NCI-H2081 treated with DMSO at 0.1 percent for 48 hours (cell line): ENCODE measurements around the gene SHISAL1.
"Not testable (repeated sequence)": the region's sequence is repeated elsewhere in the genome, so short reads cannot be mapped to it uniquely, and the experiment has no call there.

ENCODE experiments used
- DNase-seq: peaks from one replicate; lab custom pipeline; 2025; lab: John Stamatoyannopoulos, UW

The SHISAL1 gene

DNA sequence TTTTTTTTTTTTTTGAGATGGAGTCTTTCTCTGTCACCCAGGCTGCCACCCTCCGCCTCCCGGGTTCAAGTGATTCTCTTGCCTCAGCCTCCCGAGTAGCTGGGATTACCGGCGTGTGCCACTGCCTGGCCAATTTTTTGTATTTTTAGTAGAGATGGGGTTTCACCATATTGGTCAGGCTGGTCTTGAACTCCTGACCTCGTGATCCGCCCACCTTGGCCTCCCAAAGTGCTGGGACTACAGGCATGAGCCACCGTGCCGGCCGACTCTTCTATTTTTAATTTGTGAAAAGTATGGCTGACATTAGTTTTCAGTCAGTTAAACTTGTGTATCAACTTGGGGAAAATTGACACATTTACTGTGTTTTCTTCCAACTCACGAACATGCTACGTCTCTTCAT, 78.4 kb downstream of the SHISAL1 start:
- DNase-seq: not testable (repeated sequence)

DNA sequence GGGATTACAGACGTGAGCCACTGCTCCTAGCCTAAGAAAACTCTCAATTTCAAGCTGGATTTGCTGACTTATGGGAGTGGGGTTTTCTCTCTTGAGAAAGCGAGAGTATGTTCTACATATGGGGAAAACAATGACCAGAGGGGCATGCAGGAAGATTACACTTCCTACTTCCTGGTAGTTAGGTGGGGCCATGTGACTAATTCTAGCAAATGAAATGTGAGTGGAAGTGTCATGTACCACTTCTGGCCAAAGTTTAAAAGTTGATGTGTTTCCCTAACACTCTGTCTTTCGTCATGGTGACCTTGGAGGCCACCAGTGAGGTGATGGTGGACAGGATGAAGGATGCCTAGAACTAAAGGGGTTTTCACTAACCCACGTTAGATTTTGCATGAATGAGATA, 81.5 kb downstream of the SHISAL1 start:
- no peak for DNase-seq

- no peak for DNase-seq
These were observed 82.9 kb downstream of the SHISAL1 start for GRCh38 chr22:44229809-44230208.

DNA sequence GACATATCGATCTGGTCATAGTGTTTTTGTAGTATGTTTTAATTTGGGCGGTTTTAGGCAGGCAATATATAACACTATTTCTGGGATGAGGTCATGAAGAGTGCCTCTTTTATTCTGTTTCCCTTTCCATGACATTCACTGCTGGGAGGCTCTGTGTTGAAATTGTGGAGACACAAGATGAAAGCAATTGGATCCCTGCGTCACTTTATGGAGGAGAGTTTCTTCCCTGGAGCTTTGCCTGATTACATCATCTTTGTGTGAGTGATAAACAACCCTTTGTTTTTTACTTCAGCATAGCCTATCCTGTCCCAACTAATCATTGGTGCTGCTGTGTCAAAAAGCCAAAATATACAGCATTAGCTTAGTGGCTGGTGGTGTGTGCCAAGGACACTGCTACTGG, 83.4 kb downstream of the SHISAL1 start:
- no peak for DNase-seq

- DNase-seq: no peak
These were observed 86.9 kb downstream of the SHISAL1 start for GRCh38 chr22:44225812-44226211.

GRCh38 chr22:44225091-44225689, 87.6 kb downstream of the SHISAL1 start:
- DNase-seq: no peak

DNA sequence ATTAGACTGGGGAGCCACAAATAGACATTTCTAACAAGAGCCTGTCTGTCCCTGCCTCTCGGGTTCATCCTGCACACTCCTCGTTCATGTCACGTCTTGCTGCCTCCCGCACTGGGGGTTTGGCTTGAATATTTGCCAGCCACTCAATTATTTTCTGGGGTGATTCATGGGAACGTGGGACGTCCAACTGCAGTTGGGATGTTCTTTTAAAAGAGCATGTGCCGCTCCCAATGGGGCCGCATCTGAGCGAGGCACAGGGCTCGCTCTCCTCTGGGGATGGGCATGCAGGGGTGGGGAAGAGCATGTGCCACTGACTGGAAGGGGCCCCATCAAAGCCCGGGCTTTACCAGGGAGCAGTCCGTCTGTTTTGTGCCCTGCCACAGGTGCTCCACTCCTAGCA, 88.6 kb downstream of the SHISAL1 start:
- DNase-seq: no peak

- no peak for DNase-seq
These were observed 90.9 kb downstream of the SHISAL1 start for GRCh38 chr22:44221710-44222475.

DNA sequence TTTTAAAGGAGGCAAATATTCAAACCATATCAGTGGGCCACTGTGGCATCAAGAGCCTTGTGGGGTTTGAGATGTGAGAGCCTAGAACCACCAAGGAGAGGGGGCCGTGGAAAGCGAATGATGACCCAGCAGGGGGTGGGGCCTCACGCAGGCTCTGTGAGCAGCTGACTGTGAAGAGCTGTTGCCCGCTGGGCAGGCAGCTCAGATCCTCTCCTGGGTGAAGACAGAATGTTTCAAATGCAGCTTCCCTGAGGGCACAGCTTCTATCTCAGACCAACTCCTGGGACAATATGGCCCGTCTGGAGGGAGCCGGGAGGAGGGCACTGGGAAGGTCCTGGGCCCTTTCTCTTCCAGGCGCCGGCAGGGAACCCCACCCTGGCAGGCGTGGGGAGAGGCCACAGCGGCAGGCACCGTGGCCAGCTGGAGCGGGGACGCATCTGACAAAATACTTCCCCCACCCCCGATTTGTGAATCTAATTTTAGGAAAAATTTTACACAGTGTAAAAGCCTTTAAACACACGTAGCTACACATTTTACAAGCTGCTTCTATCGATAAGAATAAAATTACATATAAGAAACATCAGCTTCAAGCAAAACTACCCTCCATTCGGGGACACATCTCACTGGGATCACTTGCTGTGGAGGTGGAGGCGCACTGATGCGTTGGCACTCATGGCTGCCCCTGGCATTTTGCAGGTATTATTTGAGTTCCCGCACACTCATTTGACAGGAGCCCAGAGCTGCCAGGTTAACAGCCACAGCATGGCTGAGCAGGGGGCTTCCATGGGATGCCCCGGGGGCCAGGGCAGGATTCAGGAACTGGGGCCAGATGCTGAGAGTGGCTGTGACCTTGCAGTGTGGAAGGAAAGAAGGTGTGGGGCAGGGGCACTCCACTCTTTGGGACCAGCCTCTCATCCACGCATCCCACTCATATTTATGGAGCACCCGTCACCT, 91.7 kb downstream of the SHISAL1 start:
- no peak for DNase-seq

DNA sequence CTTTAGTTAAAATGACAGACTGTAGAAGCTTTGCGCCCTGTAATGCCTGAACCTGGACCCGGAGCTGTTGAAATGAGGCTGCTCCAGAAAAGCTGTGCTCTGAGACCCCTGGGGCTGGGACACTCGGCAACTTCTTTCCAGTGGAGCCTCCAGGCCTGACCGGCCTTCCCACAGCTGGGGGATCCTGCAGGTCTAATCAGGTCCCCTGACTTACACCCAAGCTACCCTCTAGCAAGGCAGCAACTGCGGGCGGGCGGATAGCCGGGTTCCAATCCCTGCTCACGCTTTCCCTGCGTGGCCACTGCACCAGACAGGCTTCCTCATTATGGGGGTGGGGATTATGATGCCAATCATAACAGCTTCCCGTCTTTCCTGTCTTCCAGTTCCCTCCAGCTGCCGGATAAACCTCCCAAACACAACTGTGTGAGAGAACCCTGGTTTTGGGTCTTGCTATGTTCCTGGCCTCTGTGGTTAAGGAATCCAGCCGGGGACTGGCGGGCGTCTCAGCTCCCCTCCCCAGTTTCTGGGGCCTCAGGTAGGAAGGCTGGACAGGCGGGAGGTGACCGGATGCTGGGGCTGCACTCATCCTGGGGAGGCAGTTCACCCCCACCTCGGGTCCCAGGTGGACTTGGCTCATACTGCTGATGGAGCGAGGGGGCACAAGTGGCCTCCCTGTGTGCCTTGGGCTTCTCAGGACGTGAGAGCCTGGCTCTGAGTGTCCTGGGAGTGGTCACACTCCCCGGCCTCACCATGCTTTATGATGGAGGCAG, 93.5 kb downstream of the SHISAL1 start:
- no peak for DNase-seq

- DNase-seq: no peak
These were observed 94.7 kb downstream of the SHISAL1 start for GRCh38 chr22:44218071-44218470.

DNA sequence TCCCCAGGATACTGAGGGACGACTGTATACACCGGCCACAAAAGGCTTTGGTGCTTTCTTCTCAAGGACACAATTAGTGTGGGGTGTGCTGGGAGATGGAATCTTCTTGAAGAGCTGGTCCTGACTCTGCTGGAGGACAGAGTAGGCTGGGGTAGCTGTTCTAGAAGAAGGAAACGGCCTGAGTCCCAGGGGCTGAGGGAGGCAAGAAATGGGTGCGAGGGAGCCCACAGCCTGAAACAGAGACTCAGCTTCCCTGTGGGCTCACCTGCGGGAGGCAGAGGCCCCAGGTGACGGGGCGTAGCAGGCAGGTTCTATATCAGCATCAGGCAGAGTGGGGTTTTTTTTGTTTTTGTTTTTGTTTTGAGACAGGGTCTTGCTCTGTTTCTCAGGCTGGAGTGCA, 95.4 kb downstream of the SHISAL1 start:
- DNase-seq: no peak

GRCh38 chr22:44215287-44215686, 97.5 kb downstream of the SHISAL1 start:
- DNase-seq: no peak

DNA sequence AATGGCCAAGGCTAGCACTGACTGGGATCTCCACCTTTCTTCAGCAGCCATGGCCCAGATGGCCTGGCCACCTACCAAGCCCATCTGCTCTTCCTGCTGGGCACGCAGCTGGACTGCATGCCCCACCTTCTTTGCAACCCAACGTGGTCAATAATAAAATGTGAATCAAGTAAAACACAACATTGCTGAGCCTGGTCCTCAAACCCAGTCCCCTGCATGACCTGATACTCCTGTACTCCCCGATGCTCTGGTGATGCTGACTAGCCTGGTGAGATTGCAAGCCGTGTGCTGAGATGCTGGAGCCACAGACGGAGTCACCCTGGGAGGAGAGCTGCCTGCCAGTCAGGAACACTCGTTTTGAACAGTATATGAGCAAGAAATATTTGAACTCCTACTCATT, 98.0 kb downstream of the SHISAL1 start:
- DNase-seq: no peak

GRCh38 chr22:44214187-44214586, 98.6 kb downstream of the SHISAL1 start:
- no peak for DNase-seq

DNA sequence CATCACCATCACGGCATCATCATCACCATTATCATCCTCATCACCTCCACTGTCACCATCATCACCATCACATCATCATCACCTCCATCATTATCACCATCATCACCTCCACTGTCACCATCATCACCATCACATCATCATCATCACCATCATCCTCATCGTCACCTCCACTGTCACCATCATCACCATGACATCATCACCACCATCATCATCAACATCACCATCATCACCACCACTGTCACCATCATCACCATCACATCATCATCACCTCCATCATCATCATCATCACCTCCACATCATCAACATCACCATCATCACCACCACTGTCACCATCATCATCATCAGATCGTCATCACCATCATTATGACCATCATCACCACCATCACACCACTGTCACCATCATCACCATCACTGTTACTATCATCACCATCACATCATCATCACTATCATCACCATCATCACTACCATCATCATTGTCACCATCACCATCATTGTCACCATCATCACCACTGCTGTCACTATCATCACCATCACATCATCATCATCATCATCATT, 99.2 kb downstream of the SHISAL1 start:
- no peak for DNase-seq

DNA sequence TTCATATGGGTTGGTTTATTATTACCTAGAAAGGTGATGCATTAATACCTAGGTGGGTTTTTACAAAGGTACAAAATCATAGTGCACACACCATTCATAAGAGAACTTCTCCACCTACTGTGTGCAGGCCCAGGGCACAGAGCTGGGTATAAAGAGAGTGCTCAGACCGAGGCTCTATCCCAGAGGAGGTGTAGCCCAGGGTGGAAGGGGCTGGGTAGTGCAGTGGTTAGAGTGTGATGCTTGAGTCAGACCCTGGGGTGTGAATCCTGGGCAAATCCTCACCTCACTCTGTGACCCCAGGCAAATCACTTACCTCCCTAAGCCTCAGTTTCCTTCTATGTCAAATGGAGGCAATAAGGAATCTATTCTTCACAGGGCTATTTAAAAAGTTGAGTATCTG, 99.8 kb downstream of the SHISAL1 start:
- DNase-seq: no peak

GRCh38 chr22:44211946-44212930, 100.5 kb downstream of the SHISAL1 start:
- DNase-seq: no peak

GRCh38 chr22:44211256-44211945, 101.3 kb downstream of the SHISAL1 start:
- DNase-seq: no peak

DNA sequence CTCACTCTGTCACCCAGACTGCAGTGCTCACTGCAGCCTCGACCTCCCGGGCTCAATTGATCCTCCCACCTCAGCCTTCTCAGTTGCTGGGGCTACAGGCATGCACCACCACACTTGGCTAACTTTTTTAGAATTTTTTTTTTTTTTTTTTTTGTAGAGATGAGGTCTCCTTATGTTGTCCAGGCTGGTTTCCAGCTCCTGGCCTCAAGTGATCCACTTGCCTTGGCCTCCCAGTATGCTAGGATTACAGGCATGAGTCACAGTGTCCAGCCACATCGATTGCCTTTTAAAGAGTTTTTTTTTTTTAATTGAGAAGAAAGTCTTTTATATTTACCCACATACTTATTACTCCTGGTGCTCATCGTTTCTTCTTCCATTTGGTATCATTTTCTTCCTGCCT, 102.0 kb downstream of the SHISAL1 start:
- DNase-seq: no peak
